Activated T-helper 2 cell treated with anti-CD3 and anti-CD28 coated beads, Interferon-gamma antibody, Interleukin-2, Interleukin-4, amounts not matched to agents 10 μg/mL and 5 μg/mL and 100 μg/mL, durations not matched to agents 14 hours and 24 hours and 36 hours (primary cell): ENCODE measurements around the gene PHAF1. TPM values are rescaled to one million over a fixed set of nuclear protein-coding genes. Genes with fewer than 3 reads are reported as not detected.

Experiments
- DNase-seq: peaks from one replicate; pipeline ENCODE4 v3.0.0; 2021; ENCODE audit warnings: low spot score
- H3K27ac Mint-ChIP-seq: one replicate; pipeline ENCODE4 v1.8.0; 2021; ENCODE audit warnings: mixed read lengths
- H3K27me3 Mint-ChIP-seq: one replicate; pipeline ENCODE4 v1.8.0; 2021; ENCODE audit warnings: low read depth, mixed read lengths
- H3K36me3 Mint-ChIP-seq: one replicate; pipeline ENCODE4 v1.8.0; 2021; ENCODE audit warnings: low read depth, mixed read lengths
- H3K4me1 Mint-ChIP-seq: one replicate; pipeline ENCODE4 v1.8.0; 2021; ENCODE audit warnings: low read depth, mixed read lengths
- H3K4me3 Mint-ChIP-seq: one replicate; pipeline ENCODE4 v1.8.0; 2021; ENCODE audit warnings: low read depth, mild to moderate bottlenecking, moderate library complexity, mixed read lengths
- H3K9me3 Mint-ChIP-seq: one replicate; pipeline ENCODE4 v1.8.0; 2021; ENCODE audit warnings: mixed read lengths
- intact Hi-C: fragments of 100-400 bp; cut with micrococcal nuclease; formaldehyde crosslinking; loops from one replicate; pipeline ENCODE4 v1.15.1; 2023
- total RNA-seq: library from RNA; stranded (reverse); gene quantifications from 2 replicates; pipeline ENCODE4 v1.2.3, GENCODE V29; 2022

Gene PHAF1
- total RNA-seq: 17.4 and 17.8 TPM in 2 replicates

DNA sequence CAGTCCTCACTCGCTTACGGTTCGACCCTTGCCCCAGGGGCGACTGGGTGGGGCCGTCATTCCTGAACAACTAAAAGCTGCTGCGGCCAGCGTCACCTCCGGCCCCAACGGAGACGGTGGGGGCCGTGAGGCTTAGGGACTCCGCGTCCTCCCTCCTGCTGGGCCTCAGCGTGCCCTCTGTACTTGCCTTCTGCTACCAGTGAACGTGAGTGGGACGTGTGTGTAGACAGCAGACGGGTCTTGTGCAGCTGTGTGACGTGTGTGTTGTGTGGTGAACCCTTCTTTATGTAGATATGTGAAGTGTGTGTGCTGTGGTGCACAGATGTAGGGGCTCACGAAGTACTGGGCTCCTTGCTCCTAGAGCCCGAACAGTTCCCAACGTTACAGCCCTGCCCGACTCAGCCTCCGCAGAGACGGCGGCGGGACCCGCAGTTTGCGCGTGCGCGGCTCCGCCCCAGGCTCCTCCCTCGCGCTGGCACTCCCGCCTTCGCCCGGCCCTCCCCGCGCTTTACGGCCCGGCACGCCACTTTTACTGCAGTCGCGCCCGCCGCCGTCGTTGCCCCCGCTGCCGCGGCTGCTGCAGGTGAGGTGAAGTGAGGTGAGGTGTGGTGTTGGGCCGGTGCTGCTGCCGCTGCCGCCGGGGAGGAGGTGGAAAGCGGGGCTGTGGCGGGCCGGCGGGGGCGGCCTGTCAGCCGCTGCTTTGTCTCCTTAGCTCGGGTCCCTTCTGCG is at the start of gene PHAF1:
PHAF1 (plus strand) TSS at position 535 of the 729 bp plus-strand sequence. CDS start 235 bp downstream, outside the sequence.
- intact Hi-C loops: loop anchor here (2.0 to 5.0 kb wide), 2 partner anchors 51 to 162 kb away; no protein-coding TSS in a partner anchor
- no peaks in the 10 kb centered on the region for H3K27me3 Mint-ChIP-seq
- peaks cover 8% of the 10 kb centered on the region for H3K36me3 Mint-ChIP-seq
- H3K4me3 Mint-ChIP-seq: peak within 1 kb of the TSS; percentile 94
- peaks cover 18% of the 10 kb centered on the region for H3K4me1 Mint-ChIP-seq
- H3K27ac Mint-ChIP-seq: peak within 1 kb of the TSS; percentile 72
- DNase-seq: peak; percentile 94
- no peaks in the 10 kb centered on the region for H3K9me3 Mint-ChIP-seq

- Mint-ChIP-seq H3K4me1 (peaks cover 20% of the 10 kb centered on the region), H3K4me3 (peak overlapping the region; percentile 34), H3K36me3 (peaks cover 48% of the 10 kb centered on the region), H3K27me3 (no peaks in the 10 kb centered on the region), H3K27ac (peak overlapping the region; percentile 64), H3K9me3 (no peaks in the 10 kb centered on the region)
- intact Hi-C loops: no loop called here
- DNase-seq: no peak
Measured at GRCh38 chr16:67063008-67063407, 46.7 kb upstream of the PHAF1 start.

DNA sequence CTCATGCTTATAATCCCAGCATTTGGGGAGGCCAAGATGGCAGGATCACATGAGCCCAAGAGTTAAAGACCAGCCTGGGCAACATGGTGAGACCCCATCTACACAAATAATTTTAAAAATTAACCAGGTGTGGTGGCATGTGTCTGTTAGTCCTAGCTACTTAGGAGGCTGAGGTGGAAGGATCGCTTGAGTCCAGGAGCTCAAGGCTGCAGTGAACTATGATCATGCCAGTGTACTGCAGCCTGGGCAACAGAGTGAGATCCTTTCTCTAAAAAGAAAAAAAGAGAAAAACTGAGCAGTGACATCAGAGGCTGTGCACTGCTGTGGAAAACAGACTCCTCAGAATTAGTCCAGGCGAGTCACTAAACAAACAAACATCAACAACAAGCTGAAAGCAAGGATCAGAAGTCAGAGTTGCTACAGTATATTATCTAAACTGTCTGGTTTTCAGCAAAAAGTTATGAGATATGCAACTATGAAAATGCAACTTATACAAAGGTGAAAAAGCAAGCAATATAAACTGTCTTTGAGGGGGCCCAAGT is 41.5 kb upstream of the PHAF1 start:
- no peak for DNase-seq
- H3K9me3 Mint-ChIP-seq: no peaks in the 10 kb centered on the region
- peaks cover 50% of the 10 kb centered on the region for H3K36me3 Mint-ChIP-seq
- H3K4me1 Mint-ChIP-seq: peaks cover 9% of the 10 kb centered on the region
- no peak overlapping the region for H3K4me3 Mint-ChIP-seq
- H3K27me3 Mint-ChIP-seq: no peaks in the 10 kb centered on the region
- no peak overlapping the region for H3K27ac Mint-ChIP-seq
- intact Hi-C loops: no loop called here

- no peaks in the 10 kb centered on the region for H3K9me3 Mint-ChIP-seq
- peaks cover 57% of the 10 kb centered on the region for H3K36me3 Mint-ChIP-seq
- no peak for DNase-seq
- intact Hi-C loops: no loop called here
- no peak overlapping the region for H3K27ac Mint-ChIP-seq
- no peaks in the 10 kb centered on the region for H3K27me3 Mint-ChIP-seq
- no peak overlapping the region for H3K4me3 Mint-ChIP-seq
- peaks cover 4% of the 10 kb centered on the region for H3K4me1 Mint-ChIP-seq
Measured at GRCh38 chr16:67071476-67072048, 38.2 kb upstream of the PHAF1 start.

- Mint-ChIP-seq H3K36me3 (peaks cover 48% of the 10 kb centered on the region), H3K4me1 (peaks cover 1% of the 10 kb centered on the region), H3K27me3 (no peaks in the 10 kb centered on the region), H3K27ac (no peak overlapping the region), H3K9me3 (no peaks in the 10 kb centered on the region), H3K4me3 (no peak overlapping the region)
- no peak for DNase-seq
- intact Hi-C loops: no loop called here
Measured at GRCh38 chr16:67075331-67075730, 34.4 kb upstream of the PHAF1 start.

GRCh38 chr16:67077871-67078270 is 31.9 kb upstream of the PHAF1 start:
- H3K36me3 Mint-ChIP-seq: peaks cover 39% of the 10 kb centered on the region
- H3K27me3 Mint-ChIP-seq: no peaks in the 10 kb centered on the region
- no peak for DNase-seq
- no peaks in the 10 kb centered on the region for H3K9me3 Mint-ChIP-seq
- H3K4me1 Mint-ChIP-seq: peaks cover 3% of the 10 kb centered on the region
- H3K4me3 Mint-ChIP-seq: no peak overlapping the region
- intact Hi-C loops: no loop called here
- H3K27ac Mint-ChIP-seq: no peak overlapping the region

GRCh38 chr16:67082100-67082499 is 27.6 kb upstream of the PHAF1 start:
- no peak overlapping the region for H3K27ac Mint-ChIP-seq
- peaks cover 13% of the 10 kb centered on the region for H3K4me1 Mint-ChIP-seq
- peaks cover 47% of the 10 kb centered on the region for H3K36me3 Mint-ChIP-seq
- H3K27me3 Mint-ChIP-seq: no peaks in the 10 kb centered on the region
- H3K9me3 Mint-ChIP-seq: no peaks in the 10 kb centered on the region
- H3K4me3 Mint-ChIP-seq: no peak overlapping the region
- intact Hi-C loops: no loop called here
- no peak for DNase-seq

GRCh38 chr16:67082891-67083290 is 26.9 kb upstream of the PHAF1 start:
- H3K36me3 Mint-ChIP-seq: peaks cover 40% of the 10 kb centered on the region
- intact Hi-C loops: no loop called here
- H3K27ac Mint-ChIP-seq: no peak overlapping the region
- no peak overlapping the region for H3K4me3 Mint-ChIP-seq
- no peaks in the 10 kb centered on the region for H3K27me3 Mint-ChIP-seq
- H3K9me3 Mint-ChIP-seq: no peaks in the 10 kb centered on the region
- DNase-seq: no peak
- H3K4me1 Mint-ChIP-seq: peaks cover 13% of the 10 kb centered on the region

GRCh38 chr16:67084345-67085028 is 25.3 kb upstream of the PHAF1 start:
- H3K4me1 Mint-ChIP-seq: peaks cover 12% of the 10 kb centered on the region
- H3K4me3 Mint-ChIP-seq: no peak overlapping the region
- DNase-seq: no peak
- H3K27ac Mint-ChIP-seq: no peak overlapping the region
- intact Hi-C loops: no loop called here
- no peaks in the 10 kb centered on the region for H3K27me3 Mint-ChIP-seq
- H3K9me3 Mint-ChIP-seq: no peaks in the 10 kb centered on the region
- H3K36me3 Mint-ChIP-seq: peaks cover 47% of the 10 kb centered on the region

- Mint-ChIP-seq H3K4me3 (no peak overlapping the region), H3K4me1 (peaks cover 13% of the 10 kb centered on the region), H3K9me3 (no peaks in the 10 kb centered on the region), H3K27ac (peak overlapping the region; percentile 1), H3K27me3 (no peaks in the 10 kb centered on the region), H3K36me3 (peaks cover 41% of the 10 kb centered on the region)
- no peak for DNase-seq
- intact Hi-C loops: no loop called here
Measured at GRCh38 chr16:67086822-67087221, 22.9 kb upstream of the PHAF1 start.

- intact Hi-C loops: no loop called here
- Mint-ChIP-seq H3K4me1 (peaks cover 16% of the 10 kb centered on the region), H3K27me3 (no peaks in the 10 kb centered on the region)
Measured at GRCh38 chr16:67087291-67087690, 22.4 kb upstream of the PHAF1 start.

GRCh38 chr16:67087803-67088202 is 21.9 kb upstream of the PHAF1 start:
- H3K36me3 Mint-ChIP-seq: peaks cover 46% of the 10 kb centered on the region

More at GRCh38 chr16:67087291-67087690, 22.4 kb upstream of the PHAF1 start:
- Mint-ChIP-seq H3K36me3 (peaks cover 45% of the 10 kb centered on the region), H3K4me3 (no peak overlapping the region), H3K27ac (no peak overlapping the region), H3K9me3 (no peaks in the 10 kb centered on the region)
- DNase-seq: no peak

GRCh38 chr16:67088551-67088950 is 21.2 kb upstream of the PHAF1 start:
- no peak overlapping the region for H3K4me3 Mint-ChIP-seq
- H3K36me3 Mint-ChIP-seq: peaks cover 47% of the 10 kb centered on the region
- no peaks in the 10 kb centered on the region for H3K27me3 Mint-ChIP-seq
- peaks cover 16% of the 10 kb centered on the region for H3K4me1 Mint-ChIP-seq
- no peaks in the 10 kb centered on the region for H3K9me3 Mint-ChIP-seq
- no peak overlapping the region for H3K27ac Mint-ChIP-seq
- DNase-seq: no peak
- intact Hi-C loops: no loop called here

More at GRCh38 chr16:67087803-67088202, 21.9 kb upstream of the PHAF1 start:
- Mint-ChIP-seq H3K9me3 (no peaks in the 10 kb centered on the region), H3K4me3 (no peak overlapping the region), H3K27ac (no peak overlapping the region), H3K4me1 (peaks cover 16% of the 10 kb centered on the region), H3K27me3 (no peaks in the 10 kb centered on the region)
- DNase-seq: no peak
- intact Hi-C loops: no loop called here
